ENCODE results near the gene PAQR8. TPM values are rescaled to one million over a fixed set of nuclear protein-coding genes. Genes with fewer than 3 reads are reported as not detected.

Gene PAQR8
- polyA plus RNA-seq (ENCODE audit: insufficient read length in 4 of 4) = 10 to 100 TPM; 19.9 to 31.4 (median 28.6) TPM

- DNase-seq (ENCODE audit: low read depth in 4 of 4, low spot score in 2 of 4) = peak in 2 of 4 donors; percentile 57 to 62
These were observed at the start of gene PAQR8 for GRCh38 chr6:52361945-52362442. Gene PAQR8, plus strand, starts transcription at chr6:52362151. Its CDS starts 41,063 bp downstream, at chr6:52403214.

- no peak for DNase-seq (ENCODE audit: low read depth in 4 of 4, low spot score in 2 of 4)
These were observed 49.5 kb upstream of the PAQR8 start for GRCh38 chr6:52312461-52312860.

GRCh38 chr6:52314752-52315151, 47.2 kb upstream of the PAQR8 start:
- DNase-seq (ENCODE audit: low read depth in 4 of 4, low spot score in 2 of 4) = no peak

- DNase-seq (ENCODE audit: low read depth in 4 of 4, low spot score in 2 of 4) = no peak
These were observed 44.7 kb upstream of the PAQR8 start for GRCh38 chr6:52317211-52317610.

- DNase-seq (ENCODE audit: low read depth in 4 of 4, low spot score in 2 of 4) = no peak
These were observed 43.9 kb upstream of the PAQR8 start for GRCh38 chr6:52317841-52318581.

- no peak for DNase-seq (ENCODE audit: low read depth in 4 of 4, low spot score in 2 of 4)
These were observed 37.8 kb upstream of the PAQR8 start for GRCh38 chr6:52324189-52324588.

- DNase-seq (ENCODE audit: low read depth in 4 of 4, low spot score in 2 of 4) = no peak
These were observed 36.1 kb upstream of the PAQR8 start for GRCh38 chr6:52325695-52326471.

- no peak for DNase-seq (ENCODE audit: low read depth in 4 of 4, low spot score in 2 of 4)
These were observed 35.2 kb upstream of the PAQR8 start for GRCh38 chr6:52326540-52327364.

GRCh38 chr6:52328303-52328662, 33.7 kb upstream of the PAQR8 start:
- no peak for DNase-seq (ENCODE audit: low read depth in 4 of 4, low spot score in 2 of 4)

- no peak for DNase-seq (ENCODE audit: low read depth in 4 of 4, low spot score in 2 of 4)
These were observed 33.2 kb upstream of the PAQR8 start for GRCh38 chr6:52328729-52329128.

- no peak for DNase-seq (ENCODE audit: low read depth in 4 of 4, low spot score in 2 of 4)
These were observed 31.5 kb upstream of the PAQR8 start for GRCh38 chr6:52330470-52330869.

- DNase-seq (ENCODE audit: low read depth in 4 of 4, low spot score in 2 of 4) = no peak
These were observed 30.0 kb upstream of the PAQR8 start for GRCh38 chr6:52331793-52332457.

- DNase-seq (ENCODE audit: low read depth in 4 of 4, low spot score in 2 of 4) = no peak
These were observed 28.1 kb upstream of the PAQR8 start for GRCh38 chr6:52333840-52334200.

GRCh38 chr6:52335576-52335975, 26.4 kb upstream of the PAQR8 start:
- DNase-seq (ENCODE audit: low read depth in 4 of 4, low spot score in 2 of 4) = no peak

- no peak for DNase-seq (ENCODE audit: low read depth in 4 of 4, low spot score in 2 of 4)
These were observed 24.9 kb upstream of the PAQR8 start for GRCh38 chr6:52336919-52337561.

- no peak for DNase-seq (ENCODE audit: low read depth in 4 of 4, low spot score in 2 of 4)
These were observed 24.2 kb upstream of the PAQR8 start for GRCh38 chr6:52337633-52338290.

- DNase-seq (ENCODE audit: low read depth in 4 of 4, low spot score in 2 of 4) = no peak
These were observed 21.4 kb upstream of the PAQR8 start for GRCh38 chr6:52340603-52340880.

- no peak for DNase-seq (ENCODE audit: low read depth in 4 of 4, low spot score in 2 of 4)
These were observed 20.2 kb upstream of the PAQR8 start for GRCh38 chr6:52341561-52342260.

- no peak for DNase-seq (ENCODE audit: low read depth in 4 of 4, low spot score in 2 of 4)
These were observed 16.6 kb upstream of the PAQR8 start for GRCh38 chr6:52345311-52345710.

Measured in left renal cortex interstitium (tissue), 4 donors.